Liver (tissue), 9 donors: ENCODE results near the gene ILRUN. TPM values are rescaled to one million over a fixed set of nuclear protein-coding genes. Genes with fewer than 3 reads are reported as not detected.

Experiments
- DNase-seq: peaks from one replicate; pipeline ENCODE4 v3.0.0-alpha.2; 2017; ENCODE audit warnings: low spot score
- H3K27ac ChIP-seq, 2 donors: one replicate each; pipeline ENCODE4 v1.7.0; 2013; ENCODE audit warnings: inconsistent platforms in 2 of 2, low read length in 2 of 2, control low read depth in 1 of 2, low read depth in 1 of 2, mild to moderate bottlenecking in 1 of 2
- H3K27me3 ChIP-seq, 4 donors: one replicate each; pipeline versions ENCODE4 v1.6.1 to v1.7.0; 2013; ENCODE audit warnings: low read length in 3 of 4, inconsistent platforms in 1 of 4, mild to moderate bottlenecking in 1 of 4, moderate library complexity in 1 of 4; ENCODE audit not compliant: control insufficient read depth in 4 of 4, insufficient read depth in 4 of 4
- H3K36me3 ChIP-seq, 4 donors: one replicate each; pipeline versions ENCODE4 v1.6.1 to v1.7.0; 2013; ENCODE audit warnings: low read length in 3 of 4, mild to moderate bottlenecking in 3 of 4, low read depth in 1 of 4, moderate library complexity in 1 of 4; ENCODE audit not compliant: control insufficient read depth in 4 of 4, insufficient read depth in 3 of 4
- H3K4me1 ChIP-seq, 4 donors: one replicate each; pipeline versions ENCODE4 v1.6.1 to v1.7.0; 2013; ENCODE audit warnings: low read length in 3 of 4, mild to moderate bottlenecking in 3 of 4, moderate library complexity in 1 of 4; ENCODE audit not compliant: control insufficient read depth in 4 of 4, insufficient read depth in 4 of 4
- H3K4me3 ChIP-seq, 3 donors: one replicate each; pipeline versions ENCODE4 v1.6.1 to v1.7.0; 2013; ENCODE audit warnings: low read length in 3 of 3, control low read depth in 1 of 3, low read depth in 1 of 3, mild to moderate bottlenecking in 1 of 3
- H3K9ac ChIP-seq, 2 donors: one replicate each; pipeline ENCODE4 v1.7.0; 2013; ENCODE audit warnings: low read length in 2 of 2, mild to moderate bottlenecking in 2 of 2, moderate library complexity in 2 of 2, control low read depth in 1 of 2, low read depth in 1 of 2
- H3K9me3 ChIP-seq, 4 donors: one replicate each; pipeline versions ENCODE4 v1.6.1 to v1.7.0; 2013; ENCODE audit warnings: low read length in 3 of 4; ENCODE audit not compliant: control insufficient read depth in 4 of 4
- EGR1 ChIP-seq, 2 donors: IDR thresholded peaks; 2 replicates each; pipeline ENCODE4 v1.6.1; 2016 to 2018; ENCODE audit warnings: antibody characterized with exemption in 2 of 2, low read depth in 2 of 2
- FOXA1 ChIP-seq: IDR thresholded peaks from 2 replicates; pipeline ENCODE4 v1.6.1; 2016; ENCODE audit warnings: antibody characterized with exemption
- FOXA2 ChIP-seq: IDR thresholded peaks from 2 replicates; pipeline ENCODE4 v1.6.1; 2016; ENCODE audit warnings: antibody characterized with exemption
- GABPA ChIP-seq, 2 donors: IDR thresholded peaks in 1 of 2; conservative IDR thresholded peaks in 1 of 2; 2 replicates each; pipeline ENCODE4 v1.6.1; 2016; ENCODE audit warnings: antibody characterized with exemption in 2 of 2, mild to moderate bottlenecking in 1 of 2, moderate library complexity in 1 of 2
- HNF4A ChIP-seq, 2 donors: conservative IDR thresholded peaks; 2 replicates each; pipeline ENCODE4 v1.6.1; 2016; ENCODE audit warnings: antibody characterized with exemption in 2 of 2, mild to moderate bottlenecking in 2 of 2
- HNF4G ChIP-seq: IDR thresholded peaks from 2 replicates; pipeline ENCODE4 v1.6.1; 2016; ENCODE audit warnings: antibody characterized with exemption
- JUND ChIP-seq, 2 donors: IDR thresholded peaks; 2 replicates each; pipeline ENCODE4 v1.6.1; 2016; ENCODE audit warnings: antibody characterized with exemption in 2 of 2
- NR2F2 ChIP-seq: IDR thresholded peaks from 2 replicates; pipeline ENCODE4 v1.6.1; 2016; ENCODE audit warnings: antibody characterized with exemption
- RAD21 ChIP-seq, 2 donors: IDR thresholded peaks; 2 replicates each; pipeline ENCODE4 v1.6.1; 2016; ENCODE audit warnings: antibody characterized with exemption in 2 of 2, mild to moderate bottlenecking in 2 of 2
- RXRA ChIP-seq, 2 donors: IDR thresholded peaks; 2 replicates each; pipeline ENCODE4 v1.6.1; 2017 to 2018; ENCODE audit warnings: antibody characterized with exemption in 2 of 2, mild to moderate bottlenecking in 1 of 2
- SP1 ChIP-seq: IDR thresholded peaks from 2 replicates; pipeline ENCODE4 v1.6.1; 2018; ENCODE audit warnings: antibody characterized with exemption, mild to moderate bottlenecking
- TAF1 ChIP-seq: conservative IDR thresholded peaks from 2 replicates; pipeline ENCODE4 v1.6.1; 2016; ENCODE audit warnings: antibody characterized with exemption, mild to moderate bottlenecking
- YY1 ChIP-seq: IDR thresholded peaks from 2 replicates; pipeline ENCODE4 v1.6.1; 2016; ENCODE audit warnings: antibody characterized with exemption, mild to moderate bottlenecking
- WGBS: extraction: QIAGEN DNeasy Blood & Tissue Kit; methylation state at CpG from one replicate; pipeline ENCODE4 v1.1.7; 2013; 5-methylcytosine and 5-hydroxymethylcytosine counted together
- polyA plus RNA-seq, 2 donors: library from polyadenylated mRNA; stranded (reverse) in 1 of 2; unstranded in 1 of 2; fragments of 200-250 nt in 1 of 2; fragments of >200 nt in 1 of 2; fragmentation: Nextera tagmentation in 1 of 2; extraction: Ambion mirVana in 1 of 2; gene quantifications; one replicate each; pipeline versions ENCODE4 v1.2.1 to v1.2.3, GENCODE V29; 2013 to 2015
- total RNA-seq, 2 donors: library from RNA; depleted of rRNA; stranded (reverse); fragments of >200 nt; gene quantifications; one replicate each; pipeline ENCODE4 v1.2.3, GENCODE V29; 2014
- TF ChIP-seq, protein P1 (sequence below): fragments of 150-350 bp; IDR thresholded peaks from 2 replicates; pipeline ENCODE4 v1.5.1; 2017; ENCODE audit warnings: improper control_type of control experiment, low read depth, low read length; ENCODE audit not compliant: missing input control
- TF ChIP-seq, protein P2 (sequence below): IDR thresholded peaks from 2 replicates; pipeline ENCODE4 v1.6.1; 2016; ENCODE audit warnings: antibody characterized with exemption
- TF ChIP-seq, protein P3 (sequence below): IDR thresholded peaks from 2 replicates; pipeline ENCODE4 v1.6.1; 2016; ENCODE audit warnings: antibody characterized with exemption
- TF ChIP-seq, protein P4 (sequence below): IDR thresholded peaks from 2 replicates; pipeline ENCODE4 v1.6.1; 2016; ENCODE audit warnings: antibody characterized with exemption
- donor health status: healthy.
- donor health status: healthy.
- donor health status: healthy.
- donor health status: healthy.
- donor health status: healthy.

The ILRUN gene
- total and polyA plus RNA-seq, 4 donors = 20.3 to 77.3 (median 46.2) TPM

DNA sequence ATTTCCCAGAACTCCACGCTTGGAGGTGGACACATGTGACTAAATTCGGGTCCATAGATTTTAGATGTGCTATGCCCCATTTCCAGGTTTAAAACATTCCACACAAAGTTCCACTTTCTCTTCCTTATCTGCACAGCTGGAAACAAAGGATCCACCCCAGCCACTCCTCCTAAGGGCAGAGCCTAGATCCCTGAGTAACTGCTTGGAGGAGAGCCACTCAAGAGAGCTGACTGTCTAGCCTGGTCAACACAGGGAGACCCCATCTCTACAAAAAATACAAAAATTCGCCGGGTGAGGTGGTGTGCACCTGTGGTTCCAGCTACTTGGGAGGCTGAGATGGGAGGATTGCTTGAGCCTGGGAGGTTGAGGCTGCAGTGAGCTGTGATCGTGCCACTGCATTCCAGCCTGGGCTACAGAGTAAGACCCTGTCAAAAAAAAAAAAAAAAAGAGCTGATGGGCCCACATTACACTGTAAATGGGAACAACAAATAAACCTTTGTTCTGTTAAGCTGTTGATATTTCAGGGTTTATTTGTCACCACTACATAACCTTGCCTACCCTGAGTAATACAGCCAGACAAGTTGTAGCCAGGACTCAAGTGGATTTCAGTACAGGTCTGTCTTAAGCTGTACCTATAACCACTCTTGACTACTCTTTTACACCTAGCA, 35.0 kb upstream of the ILRUN start:
- DNase-seq = no peak
- Histone ChIP-seq H3K9ac (no peak overlapping the region), H3K4me1 (no peaks in the 10 kb centered on the region), H3K4me3 (no peak overlapping the region), H3K27me3 (no peaks in the 10 kb centered on the region), H3K9me3 (no peaks in the 10 kb centered on the region), H3K27ac (no peak overlapping the region), H3K36me3 (no peaks in the 10 kb centered on the region)
- TF ChIP-seq TAF1 (no peak), EGR1 (IDR thresholded peaks at IDR 0.05; ENCODE audit: low read depth in 2 of 2) (no peak), FOXA2 (no peak), RXRA (IDR thresholded peaks at IDR 0.05) (no peak), HNF4G (no peak), JUND (IDR thresholded peaks at IDR 0.05) (no peak), HNF4A (conservative IDR thresholded peaks at IDR 0.05) (no peak), SP1 (no peak), NR2F2 (no peak)
- TF ChIP-seq, protein P1, sequence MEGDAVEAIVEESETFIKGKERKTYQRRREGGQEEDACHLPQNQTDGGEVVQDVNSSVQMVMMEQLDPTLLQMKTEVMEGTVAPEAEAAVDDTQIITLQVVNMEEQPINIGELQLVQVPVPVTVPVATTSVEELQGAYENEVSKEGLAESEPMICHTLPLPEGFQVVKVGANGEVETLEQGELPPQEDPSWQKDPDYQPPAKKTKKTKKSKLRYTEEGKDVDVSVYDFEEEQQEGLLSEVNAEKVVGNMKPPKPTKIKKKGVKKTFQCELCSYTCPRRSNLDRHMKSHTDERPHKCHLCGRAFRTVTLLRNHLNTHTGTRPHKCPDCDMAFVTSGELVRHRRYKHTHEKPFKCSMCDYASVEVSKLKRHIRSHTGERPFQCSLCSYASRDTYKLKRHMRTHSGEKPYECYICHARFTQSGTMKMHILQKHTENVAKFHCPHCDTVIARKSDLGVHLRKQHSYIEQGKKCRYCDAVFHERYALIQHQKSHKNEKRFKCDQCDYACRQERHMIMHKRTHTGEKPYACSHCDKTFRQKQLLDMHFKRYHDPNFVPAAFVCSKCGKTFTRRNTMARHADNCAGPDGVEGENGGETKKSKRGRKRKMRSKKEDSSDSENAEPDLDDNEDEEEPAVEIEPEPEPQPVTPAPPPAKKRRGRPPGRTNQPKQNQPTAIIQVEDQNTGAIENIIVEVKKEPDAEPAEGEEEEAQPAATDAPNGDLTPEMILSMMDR = no peak
- TF ChIP-seq, protein P2, sequence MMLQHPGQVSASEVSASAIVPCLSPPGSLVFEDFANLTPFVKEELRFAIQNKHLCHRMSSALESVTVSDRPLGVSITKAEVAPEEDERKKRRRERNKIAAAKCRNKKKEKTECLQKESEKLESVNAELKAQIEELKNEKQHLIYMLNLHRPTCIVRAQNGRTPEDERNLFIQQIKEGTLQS = no peak
- TF ChIP-seq, protein P3, sequence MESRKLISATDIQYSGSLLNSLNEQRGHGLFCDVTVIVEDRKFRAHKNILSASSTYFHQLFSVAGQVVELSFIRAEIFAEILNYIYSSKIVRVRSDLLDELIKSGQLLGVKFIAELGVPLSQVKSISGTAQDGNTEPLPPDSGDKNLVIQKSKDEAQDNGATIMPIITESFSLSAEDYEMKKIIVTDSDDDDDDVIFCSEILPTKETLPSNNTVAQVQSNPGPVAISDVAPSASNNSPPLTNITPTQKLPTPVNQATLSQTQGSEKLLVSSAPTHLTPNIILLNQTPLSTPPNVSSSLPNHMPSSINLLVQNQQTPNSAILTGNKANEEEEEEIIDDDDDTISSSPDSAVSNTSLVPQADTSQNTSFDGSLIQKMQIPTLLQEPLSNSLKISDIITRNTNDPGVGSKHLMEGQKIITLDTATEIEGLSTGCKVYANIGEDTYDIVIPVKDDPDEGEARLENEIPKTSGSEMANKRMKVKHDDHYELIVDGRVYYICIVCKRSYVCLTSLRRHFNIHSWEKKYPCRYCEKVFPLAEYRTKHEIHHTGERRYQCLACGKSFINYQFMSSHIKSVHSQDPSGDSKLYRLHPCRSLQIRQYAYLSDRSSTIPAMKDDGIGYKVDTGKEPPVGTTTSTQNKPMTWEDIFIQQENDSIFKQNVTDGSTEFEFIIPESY = no peak
- WGBS = 95% methylated on average over 5 of the region's 5 CpGs

DNA sequence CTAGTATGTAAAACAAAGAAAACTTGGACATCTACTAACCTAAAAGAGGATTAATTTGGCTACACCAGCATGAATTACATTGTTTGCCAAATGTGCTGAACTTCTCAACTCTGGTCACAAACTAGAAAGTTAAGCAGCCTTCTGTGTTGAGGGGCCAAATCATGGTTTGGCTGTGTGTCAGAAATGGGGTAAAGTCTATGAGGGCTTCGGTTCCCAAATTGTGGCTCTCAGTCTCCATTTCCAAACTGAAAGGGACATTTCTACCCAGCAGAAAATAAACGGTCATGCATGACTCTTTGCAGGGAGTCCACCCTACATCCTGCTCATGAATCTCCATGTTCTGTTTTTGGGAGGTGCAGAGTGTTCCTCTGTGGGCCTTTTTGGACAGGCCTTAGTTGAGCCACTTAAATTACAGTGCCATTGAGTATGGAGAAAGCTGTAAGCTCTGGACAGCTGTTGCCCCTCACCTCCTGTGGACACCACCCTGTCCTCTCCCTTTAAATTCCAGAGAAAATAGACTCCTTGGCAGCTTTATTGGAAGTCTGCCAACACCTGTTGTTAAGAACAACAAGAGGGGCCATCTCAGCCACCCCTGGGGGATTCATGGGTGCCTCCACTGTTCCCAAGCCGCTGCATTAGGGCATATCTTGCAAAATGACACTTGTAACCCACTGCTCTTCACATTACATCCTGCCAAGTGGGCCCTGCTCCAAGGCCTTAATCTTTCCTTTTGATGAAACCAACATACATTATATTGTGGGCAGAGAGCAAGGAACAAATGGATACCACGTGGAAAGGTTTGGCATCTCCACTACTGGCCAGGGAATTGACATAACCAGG, 33.3 kb upstream of the ILRUN start:
- Histone ChIP-seq H3K36me3 (peaks cover 0 to 1% (median 0%) of the 10 kb centered on the region in 4 donors), H3K4me1 (no peaks in the 10 kb centered on the region), H3K9ac (no peak overlapping the region), H3K4me3 (no peak overlapping the region), H3K9me3 (no peaks in the 10 kb centered on the region), H3K27me3 (no peaks in the 10 kb centered on the region), H3K27ac (no peak overlapping the region)
- no peak for TF ChIP-seq RAD21 (IDR thresholded peaks at IDR 0.05)
- no peak for TF ChIP-seq TAF1
- no peak for TF ChIP-seq HNF4A (conservative IDR thresholded peaks at IDR 0.05)
- no peak for TF ChIP-seq SP1
- TF ChIP-seq FOXA1 = no peak
- TF ChIP-seq GABPA (IDR thresholded peaks at IDR 0.05 in 1 of 2, conservative IDR thresholded peaks at IDR 0.05 in 1 of 2) = no peak
- TF ChIP-seq EGR1 (IDR thresholded peaks at IDR 0.05; ENCODE audit: low read depth in 2 of 2) = no peak
- no peak for TF ChIP-seq JUND (IDR thresholded peaks at IDR 0.05)
- TF ChIP-seq YY1 = no peak
- TF ChIP-seq, protein P2 = no peak
- TF ChIP-seq, protein P4, sequence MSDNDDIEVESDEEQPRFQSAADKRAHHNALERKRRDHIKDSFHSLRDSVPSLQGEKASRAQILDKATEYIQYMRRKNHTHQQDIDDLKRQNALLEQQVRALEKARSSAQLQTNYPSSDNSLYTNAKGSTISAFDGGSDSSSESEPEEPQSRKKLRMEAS = no peak
- TF ChIP-seq HNF4G = no peak
- no peak for TF ChIP-seq NR2F2
- TF ChIP-seq RXRA (IDR thresholded peaks at IDR 0.05) = no peak
- TF ChIP-seq, protein P3 = no peak
- WGBS = 86% methylated on average over 4 of the region's 4 CpGs
- no peak for DNase-seq
